Measurements from ENCODE around the gene CCDC106. TPM values are rescaled to one million over a fixed set of nuclear protein-coding genes. Genes with fewer than 3 reads are reported as not detected.
A peak's percentile ranks its signal among the peaks of the same experiment; 100 is the strongest.

CCDC106 gene
- total and polyA plus RNA-seq, 12 donors, result 14.8 to 63.8 (median 27.9) TPM

DNA sequence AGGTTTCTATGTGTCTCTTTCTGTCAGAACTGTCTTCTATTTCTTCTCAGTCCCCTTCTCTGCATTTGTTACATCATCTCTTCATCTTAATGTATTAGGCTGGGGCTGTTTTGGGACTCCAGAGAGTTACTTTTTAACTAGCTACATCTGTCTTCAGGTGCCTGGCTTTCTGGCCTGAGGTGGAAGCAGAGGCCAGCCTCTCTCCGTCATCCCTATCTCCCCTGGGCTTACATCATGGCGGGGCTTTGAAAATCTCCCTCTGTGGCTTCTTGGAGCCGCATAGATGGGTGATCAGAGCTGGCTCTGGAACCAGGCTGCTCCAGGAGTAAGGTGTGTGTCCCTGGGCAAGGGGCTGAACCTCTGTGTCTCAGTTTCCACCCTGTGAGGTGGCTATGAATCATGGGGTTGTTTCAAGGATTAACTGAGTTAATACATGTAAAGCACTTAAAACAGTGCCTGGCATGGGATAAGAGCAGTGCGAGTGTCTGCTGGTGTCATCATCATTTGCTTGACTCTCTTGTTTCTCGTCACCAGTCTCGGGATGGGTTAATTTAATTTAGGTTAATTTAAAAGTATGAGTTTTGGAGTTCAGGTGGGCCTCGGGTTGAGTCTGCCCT, 29.0 kb downstream of the CCDC106 start:
- intact Hi-C loops (cut with DNase I), result no loop called here
- Histone ChIP-seq H3K4me1 (replicated peaks in 1 of 2) (peaks cover 60 to 69% of the 10 kb centered on the region in 2 donors), H3K36me3 (replicated peaks in 1 of 2) (peaks cover 0 to 40% of the 10 kb centered on the region in 2 donors), H3K27me3 (no peaks in the 10 kb centered on the region), H3K4me3 (peak overlapping the region in 1 of 4 donors; percentile 7), H3K27ac (peak overlapping the region; percentile 0 to 88 (median 83)), H3K9me3 (replicated peaks in 1 of 3) (no peaks in the 10 kb centered on the region)
- TF ChIP-seq CTCF (IDR thresholded peaks at IDR 0.05), result no peak
- no peak for TF ChIP-seq POLR2A (IDR thresholded peaks at IDR 0.05)
- 45 to 60% (median 54%) methylated on average over 6 to 7 of the region's 7 CpGs for WGBS, 4 donors
- no peak for DNase-seq

DNA sequence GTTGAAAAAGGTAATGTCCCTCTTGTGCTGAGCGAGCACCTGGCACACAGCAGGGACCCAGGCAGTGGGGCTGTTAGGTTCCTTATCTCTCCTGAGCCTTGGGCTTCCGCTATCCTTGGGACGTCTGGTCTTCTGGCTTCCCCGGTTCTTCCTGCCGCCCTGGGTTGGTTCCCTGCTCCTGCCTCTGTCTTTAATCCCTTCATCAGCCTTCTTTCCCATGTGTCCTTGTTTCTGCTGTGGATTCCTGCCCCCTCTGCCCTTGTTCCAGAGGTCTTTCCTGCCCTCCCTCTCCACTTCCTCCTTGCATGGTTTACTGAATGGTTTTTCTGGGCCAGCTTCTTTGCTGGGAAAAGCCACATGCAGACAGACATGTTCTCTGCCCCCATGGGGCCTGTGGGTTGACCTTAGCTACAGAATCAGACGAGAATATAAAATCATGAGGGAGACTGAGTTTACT, 29.6 kb downstream of the CCDC106 start:
- TF ChIP-seq CTCF (IDR thresholded peaks at IDR 0.05) (no peak), POLR2A (IDR thresholded peaks at IDR 0.05) (no peak)
- peaks cover 0 to 46% of the 10 kb centered on the region in 2 donors for H3K36me3 ChIP-seq (replicated peaks in 1 of 2)
- H3K4me3 ChIP-seq, result peak overlapping the region in 1 of 4 donors; percentile 11
- DNase-seq, result peak in 6 of 7 donors; percentile 46 to 70 (median 58)
- H3K27me3 ChIP-seq, result no peaks in the 10 kb centered on the region
- 17 to 29% (median 26%) methylated on average over 6 of the region's 6 CpGs for WGBS, 4 donors
- intact Hi-C loops (cut with DNase I), result no loop called here
- H3K4me1 ChIP-seq (replicated peaks in 1 of 2), result peaks cover 64 to 74% of the 10 kb centered on the region in 2 donors
- H3K9me3 ChIP-seq (replicated peaks in 1 of 3), result no peaks in the 10 kb centered on the region
- peak overlapping the region; percentile 0 to 88 (median 83) for H3K27ac ChIP-seq

GRCh38 chr19:55678121-55678671, 30.2 kb downstream of the CCDC106 start:
- Histone ChIP-seq H3K36me3 (replicated peaks in 1 of 2) (peaks cover 0 to 52% of the 10 kb centered on the region in 2 donors), H3K27me3 (no peaks in the 10 kb centered on the region), H3K4me3 (peak overlapping the region in 1 of 4 donors; percentile 11), H3K27ac (peak overlapping the region; percentile 0 to 88 (median 83)), H3K4me1 (replicated peaks in 1 of 2) (peaks cover 64 to 74% of the 10 kb centered on the region in 2 donors), H3K9me3 (replicated peaks in 1 of 3) (no peaks in the 10 kb centered on the region)
- peak in 6 of 7 donors; percentile 37 to 71 (median 60) for DNase-seq
- intact Hi-C loops (cut with DNase I), result no loop called here
- TF ChIP-seq POLR2A (IDR thresholded peaks at IDR 0.05) (no peak), CTCF (IDR thresholded peaks at IDR 0.05) (no peak)
- WGBS, 4 donors, result 49 to 57% (median 53%) methylated on average over 12 to 21 of the region's 21 CpGs

DNA sequence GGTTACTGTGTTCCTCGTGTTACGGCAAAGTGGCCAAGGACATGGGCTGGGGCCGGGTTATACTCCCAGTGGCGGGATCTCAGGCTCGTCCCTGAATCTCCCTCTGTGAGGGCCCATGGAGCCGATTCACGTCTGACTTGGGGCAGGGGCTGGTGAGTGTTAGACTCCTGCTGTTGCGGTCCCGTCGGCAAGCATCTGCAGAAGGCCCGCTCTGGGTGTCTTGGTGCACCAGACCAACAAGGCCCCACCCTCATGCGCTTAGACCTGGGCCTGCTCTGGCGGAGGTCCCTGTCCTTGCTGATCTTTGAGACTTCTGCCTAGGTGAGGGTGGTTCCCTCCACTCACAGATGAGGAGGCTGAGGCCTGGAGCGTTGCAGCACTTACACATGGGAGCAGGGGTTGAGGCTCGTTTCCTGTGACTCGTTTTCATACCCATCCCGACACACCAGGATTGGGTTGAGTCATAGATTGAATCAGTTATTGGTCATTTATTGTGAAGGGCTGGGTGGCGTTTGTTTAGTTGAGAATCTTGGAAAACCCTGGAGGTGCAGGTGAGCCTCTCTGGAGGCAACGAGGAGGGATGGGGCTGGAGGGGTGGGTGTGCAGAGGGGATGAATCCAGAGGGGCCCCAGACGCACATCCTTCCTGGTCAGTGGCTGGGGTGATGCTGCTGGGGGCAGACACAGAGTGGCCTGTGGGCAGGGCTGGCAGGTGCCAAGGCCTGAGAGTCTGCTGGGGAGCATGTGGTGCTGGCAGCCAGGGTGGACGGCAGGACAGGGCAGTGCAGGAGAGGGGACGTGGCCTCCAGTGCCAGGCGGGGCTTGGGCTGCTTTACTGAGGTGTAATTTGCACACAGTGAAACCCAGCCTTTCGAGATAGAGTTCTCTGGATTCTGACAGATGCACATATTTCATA, 31.6 kb downstream of the CCDC106 start:
- peaks cover 71 to 81% of the 10 kb centered on the region in 2 donors for H3K4me1 ChIP-seq (replicated peaks in 1 of 2)
- no peaks in the 10 kb centered on the region for H3K9me3 ChIP-seq (replicated peaks in 1 of 3)
- H3K4me3 ChIP-seq, result no peak overlapping the region
- DNase-seq, result peak in 1 of 7 donors; percentile 46
- intact Hi-C loops (cut with DNase I), result no loop called here
- H3K27ac ChIP-seq, result peak overlapping the region in 3 of 5 donors; percentile 59 to 88 (median 87)
- 58 to 69% (median 63%) methylated on average over 17 to 24 of the region's 24 CpGs for WGBS, 4 donors
- peaks cover 0 to 52% of the 10 kb centered on the region in 2 donors for H3K36me3 ChIP-seq (replicated peaks in 1 of 2)
- H3K27me3 ChIP-seq, result no peaks in the 10 kb centered on the region
- no peak for TF ChIP-seq CTCF (IDR thresholded peaks at IDR 0.05)
- TF ChIP-seq POLR2A (IDR thresholded peaks at IDR 0.05), result no peak

All from adrenal gland (tissue), 12 donors.